CD8-positive, alpha-beta memory T cell (primary cell): ENCODE results near the gene ASB6. TPM values are rescaled to one million over a fixed set of nuclear protein-coding genes. Genes with fewer than 3 reads are reported as not detected.

Experiments
- CTCF ChIA-PET: fragments of 350-600 bp; sonication (Branson Sonifier 250); formaldehyde crosslinking; loops from one replicate; lab custom pipeline; 2021; ENCODE audit warnings: antibody characterized with exemption; lab: Charles Lee
- POLR2A ChIA-PET: fragments of 350-600 bp; sonication (Branson Sonifier 250); formaldehyde crosslinking; loops from one replicate; lab custom pipeline; 2021; ENCODE audit warnings: antibody characterized with exemption; lab: Charles Lee
- DNase-seq, 5 donors: peaks; one replicate each; pipeline versions ENCODE4 v3.0.0 to v3.0.0-alpha.2; 2020 to 2022; ENCODE audit warnings: mixed read lengths in 1 of 5
- H3K27ac ChIP-seq: one replicate; pipeline ENCODE4 v1.7.0; 2013; ENCODE audit warnings: low read depth, mild to moderate bottlenecking, low read length, moderate library complexity
- H3K27me3 ChIP-seq: 2 replicates; pipeline ENCODE4 v1.7.0; 2013; ENCODE audit warnings: low read length, mild to moderate bottlenecking; ENCODE audit not compliant: insufficient read depth, poor library complexity, severe bottlenecking
- H3K36me3 ChIP-seq: 2 replicates; pipeline ENCODE4 v1.7.0; 2013; ENCODE audit warnings: mild to moderate bottlenecking, low read length, moderate library complexity; ENCODE audit not compliant: insufficient read depth
- H3K4me1 ChIP-seq: 2 replicates; pipeline ENCODE4 v1.7.0; 2013; ENCODE audit warnings: mild to moderate bottlenecking, low read length, moderate library complexity; ENCODE audit not compliant: insufficient read depth
- H3K4me3 ChIP-seq: 2 replicates; pipeline ENCODE4 v1.7.0; 2013; ENCODE audit warnings: mild to moderate bottlenecking, low read length
- H3K9me3 ChIP-seq: 2 replicates; pipeline ENCODE4 v1.7.0; 2013; ENCODE audit warnings: mild to moderate bottlenecking, low read length
- H3K27ac Mint-ChIP-seq, 8 donors: one replicate each; pipeline ENCODE4 v1.8.0; 2020 to 2021; ENCODE audit warnings: mixed read lengths in 8 of 8, mild to moderate bottlenecking in 6 of 8, inconsistent platforms in 3 of 8, moderate library complexity in 3 of 8
- H3K27me3 Mint-ChIP-seq, 2 donors: one replicate each; pipeline ENCODE4 v1.8.0; 2020 to 2021; ENCODE audit warnings: mixed read lengths in 2 of 2, mild to moderate bottlenecking in 1 of 2, moderate library complexity in 1 of 2
- H3K36me3 Mint-ChIP-seq, 3 donors: one replicate each; pipeline ENCODE4 v1.8.0; 2020 to 2021; ENCODE audit warnings: mixed read lengths in 3 of 3, inconsistent platforms in 1 of 3, mild to moderate bottlenecking in 1 of 3
- H3K4me1 Mint-ChIP-seq, 3 donors: one replicate each; pipeline ENCODE4 v1.8.0; 2020 to 2021; ENCODE audit warnings: mixed read lengths in 3 of 3, inconsistent platforms in 1 of 3, mild to moderate bottlenecking in 1 of 3
- H3K4me3 Mint-ChIP-seq, 7 donors: one replicate each; pipeline ENCODE4 v1.8.0; 2020 to 2021; ENCODE audit warnings: mixed read lengths in 7 of 7, mild to moderate bottlenecking in 6 of 7, moderate library complexity in 4 of 7, inconsistent platforms in 2 of 7
- H3K9me3 Mint-ChIP-seq, 5 donors: one replicate each; pipeline ENCODE4 v1.8.0; 2020 to 2022; ENCODE audit warnings: mixed read lengths in 5 of 5, mild to moderate bottlenecking in 3 of 5, moderate library complexity in 2 of 5, inconsistent platforms in 1 of 5
- polyA plus RNA-seq: library from polyadenylated mRNA; unstranded; fragments of 300-500 nt; fragmentation: Illumina TruSeq; gene quantifications from one replicate; pipeline ENCODE4 v1.2.3, GENCODE V29; 2021
- total RNA-seq, 2 experiments: library from RNA; stranded (reverse); gene quantifications; one replicate each; pipeline ENCODE4 v1.2.3, GENCODE V29; 2021

ASB6 gene
- total and polyA plus RNA-seq, 3 experiments from 2014 or later, result 28.0 to 31.0 (median 28.3) TPM

DNA sequence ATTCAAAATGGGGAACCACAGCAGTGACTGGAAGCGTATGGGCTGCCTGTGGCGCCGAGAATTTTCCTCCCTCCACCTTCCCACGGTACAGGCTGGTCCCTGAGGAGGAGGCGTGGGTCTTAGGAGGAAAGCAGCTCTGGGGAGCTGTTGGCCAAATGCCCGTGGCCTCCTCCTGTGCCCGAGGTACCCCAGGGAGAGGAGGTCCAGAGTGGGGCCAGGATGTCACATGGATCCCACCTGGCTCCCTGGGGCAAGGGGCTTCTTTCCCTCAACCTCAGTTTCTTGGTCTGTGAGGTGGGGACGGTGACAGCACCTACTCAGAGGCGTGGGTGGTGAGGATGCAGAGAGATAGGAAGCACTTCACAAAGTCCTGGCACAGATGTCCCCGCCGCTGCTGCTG lies 40.0 kb upstream of the ASB6 start:
- no peak overlapping the region for H3K27ac ChIP-seq
- H3K4me3 ChIP-seq, result no peak overlapping the region
- H3K36me3 ChIP-seq, result no peaks in the 10 kb centered on the region
- Mint-ChIP-seq H3K36me3 (no peaks in the 10 kb centered on the region), H3K27me3 (peaks cover 11 to 37% of the 10 kb centered on the region in 2 donors), H3K27ac (no peak overlapping the region), H3K4me3 (no peak overlapping the region), H3K4me1 (no peaks in the 10 kb centered on the region), H3K9me3 (no peaks in the 10 kb centered on the region)
- no peaks in the 10 kb centered on the region for H3K27me3 ChIP-seq
- POLR2A ChIA-PET, result no interaction called here
- no peak for DNase-seq
- CTCF ChIA-PET, result no interaction called here
- no peaks in the 10 kb centered on the region for H3K9me3 ChIP-seq
- H3K4me1 ChIP-seq, result no peaks in the 10 kb centered on the region

DNA sequence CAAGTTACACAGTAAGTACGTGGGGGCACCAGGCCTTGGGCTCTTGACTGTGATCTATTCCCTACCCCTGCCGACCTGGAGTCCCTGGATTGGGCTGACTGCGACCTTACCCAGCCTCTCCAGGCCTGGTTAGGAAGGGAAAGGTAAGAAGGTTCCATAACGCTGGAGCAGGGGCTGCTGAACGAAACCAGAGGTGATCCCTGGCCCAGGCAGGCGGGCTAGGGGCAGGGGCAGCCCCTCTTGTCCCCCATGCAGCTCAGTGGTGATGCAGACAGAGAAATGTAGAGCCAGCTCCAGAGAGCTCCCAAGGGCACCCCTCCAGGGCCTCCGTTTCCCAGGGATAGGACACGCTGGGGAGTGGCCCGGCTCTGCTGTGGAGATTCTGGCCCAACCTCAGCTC lies 37.6 kb upstream of the ASB6 start:
- no peaks in the 10 kb centered on the region for H3K36me3 Mint-ChIP-seq
- H3K27me3 ChIP-seq, result no peaks in the 10 kb centered on the region

DNA sequence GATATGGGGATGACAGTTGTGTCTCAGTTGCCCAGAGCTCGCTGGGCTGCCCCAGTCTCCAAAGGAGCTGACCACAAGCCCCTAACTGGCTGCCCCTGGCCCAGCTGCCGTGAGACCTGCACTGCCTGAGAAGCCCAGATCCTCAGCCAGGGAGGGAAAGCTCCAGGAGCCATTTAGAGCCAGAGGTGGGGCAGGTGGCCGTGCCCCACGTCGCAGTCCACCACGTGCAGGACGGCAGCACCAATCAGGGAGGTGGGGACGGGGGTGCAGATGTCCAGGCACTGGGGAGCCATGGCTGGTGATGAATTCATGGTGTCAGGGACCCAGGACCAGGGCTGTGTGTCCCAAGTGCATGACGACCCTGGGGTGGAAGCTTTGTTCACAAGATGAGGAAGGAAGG lies 36.9 kb upstream of the ASB6 start:
- Histone ChIP-seq H3K9me3 (no peaks in the 10 kb centered on the region), H3K4me1 (no peaks in the 10 kb centered on the region), H3K27ac (no peak overlapping the region), H3K27me3 (no peaks in the 10 kb centered on the region), H3K4me3 (no peak overlapping the region), H3K36me3 (no peaks in the 10 kb centered on the region)
- no peak overlapping the region for H3K4me3 Mint-ChIP-seq
- POLR2A ChIA-PET, result no interaction called here
- H3K27me3 Mint-ChIP-seq, result peaks cover 8 to 48% of the 10 kb centered on the region in 2 donors
- H3K9me3 Mint-ChIP-seq, result no peaks in the 10 kb centered on the region
- no peaks in the 10 kb centered on the region for H3K36me3 Mint-ChIP-seq
- no peak overlapping the region for H3K27ac Mint-ChIP-seq
- H3K4me1 Mint-ChIP-seq, result no peaks in the 10 kb centered on the region
- no peak for DNase-seq
- CTCF ChIA-PET, result no interaction called here

More for the DNA sequence above, 37.6 kb upstream of the ASB6 start:
- DNase-seq, result no peak
- H3K27ac Mint-ChIP-seq, result no peak overlapping the region
- Histone ChIP-seq H3K36me3 (no peaks in the 10 kb centered on the region), H3K9me3 (no peaks in the 10 kb centered on the region), H3K4me3 (no peak overlapping the region), H3K4me1 (no peaks in the 10 kb centered on the region), H3K27ac (no peak overlapping the region)
- ChIA-PET CTCF (no interaction called here), POLR2A (no interaction called here)
- H3K27me3 Mint-ChIP-seq, result peaks cover 8 to 47% of the 10 kb centered on the region in 2 donors
- H3K4me1 Mint-ChIP-seq, result no peaks in the 10 kb centered on the region
- H3K9me3 Mint-ChIP-seq, result no peaks in the 10 kb centered on the region
- H3K4me3 Mint-ChIP-seq, result no peak overlapping the region

DNA sequence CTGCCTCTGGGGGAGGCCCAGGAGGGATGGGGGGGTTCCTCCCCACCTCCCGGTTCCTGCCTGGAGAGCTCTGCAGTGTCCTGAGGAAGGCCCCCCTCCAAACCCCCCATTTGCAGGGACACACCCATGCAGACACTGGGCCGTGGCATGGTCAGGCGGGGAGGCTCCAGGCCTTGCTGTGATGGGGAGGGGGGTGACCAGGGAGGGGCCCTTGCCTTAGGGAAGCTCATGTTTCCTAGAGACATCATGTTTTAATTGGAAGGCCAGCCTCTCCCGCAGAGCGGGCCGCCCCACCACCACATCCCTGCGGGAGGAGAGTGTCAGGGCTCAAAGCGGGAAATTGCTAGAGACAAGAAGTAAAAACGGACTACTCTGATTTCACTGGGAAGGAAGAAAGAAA lies 35.5 kb upstream of the ASB6 start:
- peaks cover 8 to 47% of the 10 kb centered on the region in 2 donors for H3K27me3 Mint-ChIP-seq
- Histone ChIP-seq H3K9me3 (no peaks in the 10 kb centered on the region), H3K4me1 (no peaks in the 10 kb centered on the region), H3K27me3 (no peaks in the 10 kb centered on the region), H3K27ac (no peak overlapping the region), H3K4me3 (no peak overlapping the region), H3K36me3 (no peaks in the 10 kb centered on the region)
- H3K4me1 Mint-ChIP-seq, result no peaks in the 10 kb centered on the region
- no peaks in the 10 kb centered on the region for H3K9me3 Mint-ChIP-seq
- H3K27ac Mint-ChIP-seq, result no peak overlapping the region
- ChIA-PET CTCF (no interaction called here), POLR2A (no interaction called here)
- no peak for DNase-seq
- no peak overlapping the region for H3K4me3 Mint-ChIP-seq
- H3K36me3 Mint-ChIP-seq, result no peaks in the 10 kb centered on the region

DNA sequence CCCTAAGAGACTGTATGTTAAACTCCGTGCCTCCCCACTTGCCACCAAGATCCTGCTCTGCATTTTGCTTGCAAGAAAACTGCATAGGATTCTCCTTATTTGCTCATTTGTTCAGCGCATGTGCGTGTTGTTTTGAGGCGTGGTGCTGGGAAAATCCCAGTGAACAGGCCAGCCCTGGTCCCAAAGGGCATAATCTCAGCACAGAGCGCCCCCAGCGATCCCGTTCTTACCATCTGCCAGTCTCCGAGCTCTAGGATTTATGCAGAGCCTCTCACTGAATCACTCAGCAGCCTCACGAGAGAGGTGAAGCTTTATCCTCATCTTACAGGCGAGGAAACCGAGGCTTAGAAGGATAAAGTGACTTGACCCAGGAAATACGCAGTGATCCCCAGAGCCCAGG lies 35.0 kb upstream of the ASB6 start:
- Histone ChIP-seq H3K27me3 (no peaks in the 10 kb centered on the region), H3K9me3 (no peaks in the 10 kb centered on the region), H3K4me1 (no peaks in the 10 kb centered on the region), H3K4me3 (no peak overlapping the region), H3K36me3 (no peaks in the 10 kb centered on the region), H3K27ac (no peak overlapping the region)
- no peaks in the 10 kb centered on the region for H3K9me3 Mint-ChIP-seq
- peaks cover 8 to 43% of the 10 kb centered on the region in 2 donors for H3K27me3 Mint-ChIP-seq
- no peak for DNase-seq
- no peaks in the 10 kb centered on the region for H3K4me1 Mint-ChIP-seq
- ChIA-PET POLR2A (no interaction called here), CTCF (no interaction called here)
- no peaks in the 10 kb centered on the region for H3K36me3 Mint-ChIP-seq
- H3K27ac Mint-ChIP-seq, result no peak overlapping the region
- no peak overlapping the region for H3K4me3 Mint-ChIP-seq

DNA sequence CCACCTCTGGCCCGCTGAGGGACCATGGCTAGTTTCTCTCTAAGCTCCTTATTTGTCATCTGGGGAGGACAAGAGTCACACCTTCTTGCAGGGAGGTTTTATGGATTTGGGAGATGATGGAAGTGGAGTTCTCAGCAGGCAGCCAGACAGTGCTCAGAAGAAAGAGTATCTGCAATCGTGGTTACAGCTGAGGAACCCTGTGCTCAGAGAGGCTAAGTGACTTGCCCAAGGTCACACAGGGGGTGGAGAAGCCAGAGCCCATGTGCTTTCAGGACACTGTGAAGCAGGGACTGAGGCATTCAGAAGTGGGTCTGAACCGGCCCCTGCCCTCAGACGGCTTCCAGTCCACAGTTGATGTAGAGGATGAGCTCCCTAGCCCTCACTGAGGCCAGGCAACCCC lies 34.3 kb upstream of the ASB6 start:
- DNase-seq, result no peak
- Histone ChIP-seq H3K9me3 (no peaks in the 10 kb centered on the region), H3K36me3 (no peaks in the 10 kb centered on the region), H3K27ac (no peak overlapping the region), H3K4me1 (no peaks in the 10 kb centered on the region), H3K27me3 (no peaks in the 10 kb centered on the region), H3K4me3 (no peak overlapping the region)
- H3K36me3 Mint-ChIP-seq, result no peaks in the 10 kb centered on the region
- POLR2A ChIA-PET, result no interaction called here
- no peaks in the 10 kb centered on the region for H3K9me3 Mint-ChIP-seq
- no peak overlapping the region for H3K27ac Mint-ChIP-seq
- CTCF ChIA-PET, result no interaction called here
- H3K4me1 Mint-ChIP-seq, result no peaks in the 10 kb centered on the region
- H3K4me3 Mint-ChIP-seq, result no peak overlapping the region
- peaks cover 8 to 41% of the 10 kb centered on the region in 2 donors for H3K27me3 Mint-ChIP-seq

DNA sequence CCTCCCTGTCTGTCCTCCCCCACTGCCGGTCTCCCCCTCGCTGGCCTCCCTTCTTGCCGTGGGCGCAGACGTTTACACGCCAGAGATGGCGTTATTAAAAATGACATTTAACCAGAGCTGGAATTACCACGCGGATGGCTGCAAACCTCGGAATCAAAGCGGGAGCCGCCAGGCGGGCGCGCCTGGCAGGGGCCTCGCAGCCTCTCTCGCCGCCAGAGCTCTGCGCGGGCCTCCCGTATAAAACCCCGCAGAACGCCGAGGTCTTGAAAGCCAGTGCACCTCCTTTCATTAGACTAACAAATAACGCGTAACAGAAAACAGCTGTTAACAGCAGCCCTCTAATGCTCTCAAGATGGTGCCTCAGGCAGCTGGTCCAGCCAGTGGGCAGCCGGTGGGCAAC lies 33.7 kb upstream of the ASB6 start:
- Mint-ChIP-seq H3K4me1 (no peaks in the 10 kb centered on the region), H3K27me3 (peaks cover 7 to 38% of the 10 kb centered on the region in 2 donors), H3K9me3 (no peaks in the 10 kb centered on the region), H3K27ac (no peak overlapping the region), H3K36me3 (no peaks in the 10 kb centered on the region), H3K4me3 (no peak overlapping the region)
- no peak overlapping the region for H3K27ac ChIP-seq
- DNase-seq, result no peak
- no peaks in the 10 kb centered on the region for H3K4me1 ChIP-seq
- no peaks in the 10 kb centered on the region for H3K36me3 ChIP-seq
- no peak overlapping the region for H3K4me3 ChIP-seq
- H3K9me3 ChIP-seq, result no peaks in the 10 kb centered on the region
- no peaks in the 10 kb centered on the region for H3K27me3 ChIP-seq
- ChIA-PET POLR2A (no interaction called here), CTCF (no interaction called here)

DNA sequence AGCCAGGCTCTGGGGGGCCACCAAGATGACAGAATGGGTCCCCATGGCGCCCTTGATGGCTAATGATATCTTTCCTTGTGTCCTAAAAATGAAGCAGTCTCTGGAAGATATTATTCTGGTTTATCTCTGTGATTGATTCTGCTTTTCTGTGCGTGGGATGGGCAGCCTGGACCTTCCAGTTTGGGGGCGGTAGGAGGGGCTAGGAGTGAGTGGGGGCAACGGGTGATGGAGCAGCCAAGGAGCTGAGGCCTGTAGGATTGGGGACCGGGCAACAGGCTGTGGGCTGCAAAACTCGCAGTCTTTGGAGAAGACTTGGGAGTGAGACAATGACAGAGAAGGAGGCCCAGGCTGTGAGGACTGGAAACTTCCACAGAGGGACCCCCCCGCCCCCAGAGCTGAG lies 32.3 kb upstream of the ASB6 start:
- H3K4me1 Mint-ChIP-seq, result no peaks in the 10 kb centered on the region
- no peak overlapping the region for H3K27ac Mint-ChIP-seq
- H3K27me3 Mint-ChIP-seq, result peaks cover 12 to 41% of the 10 kb centered on the region in 2 donors
- H3K9me3 Mint-ChIP-seq, result no peaks in the 10 kb centered on the region
- Histone ChIP-seq H3K27me3 (no peaks in the 10 kb centered on the region), H3K36me3 (no peaks in the 10 kb centered on the region), H3K4me3 (no peak overlapping the region), H3K27ac (no peak overlapping the region), H3K9me3 (no peaks in the 10 kb centered on the region), H3K4me1 (no peaks in the 10 kb centered on the region)
- DNase-seq, result no peak
- CTCF ChIA-PET, result no interaction called here
- no peak overlapping the region for H3K4me3 Mint-ChIP-seq
- H3K36me3 Mint-ChIP-seq, result no peaks in the 10 kb centered on the region
- POLR2A ChIA-PET, result no interaction called here

DNA sequence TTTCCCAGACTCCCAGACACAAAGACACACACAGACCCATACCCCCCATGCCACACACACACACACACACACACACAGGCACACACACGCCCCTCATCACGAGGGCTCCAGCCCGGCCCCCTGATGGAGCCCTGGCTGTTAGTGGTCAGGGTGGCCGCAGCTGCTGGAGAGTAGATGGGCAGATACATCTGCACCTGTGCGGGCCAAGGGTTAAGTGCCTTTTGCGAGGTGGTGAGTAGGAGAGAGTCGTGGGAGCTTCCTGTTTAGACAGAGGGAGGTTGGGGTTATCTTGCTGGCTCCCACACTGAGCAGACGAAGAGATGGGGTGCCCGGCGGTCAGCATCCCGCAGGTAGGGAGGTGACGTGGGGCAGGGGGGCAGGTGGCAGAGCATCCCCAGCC lies 31.7 kb upstream of the ASB6 start:
- H3K27me3 Mint-ChIP-seq, result peaks cover 12 to 37% of the 10 kb centered on the region in 2 donors
- no peak overlapping the region for H3K27ac Mint-ChIP-seq
- CTCF ChIA-PET, result no interaction called here
- Histone ChIP-seq H3K36me3 (no peaks in the 10 kb centered on the region), H3K27me3 (no peaks in the 10 kb centered on the region), H3K27ac (no peak overlapping the region), H3K4me3 (no peak overlapping the region), H3K4me1 (no peaks in the 10 kb centered on the region), H3K9me3 (no peaks in the 10 kb centered on the region)
- H3K9me3 Mint-ChIP-seq, result no peaks in the 10 kb centered on the region
- POLR2A ChIA-PET, result no interaction called here
- H3K4me1 Mint-ChIP-seq, result no peaks in the 10 kb centered on the region
- H3K36me3 Mint-ChIP-seq, result no peaks in the 10 kb centered on the region
- no peak for DNase-seq
- no peak overlapping the region for H3K4me3 Mint-ChIP-seq
